DND-41 (cell line): ENCODE data around the gene COA1.

Experiments used
- ATAC-seq: fragments of 200-7000 bp; cut with Tn5 transposase; 3 replicates; pipeline ENCODE4 v1.9.1; 2021; ENCODE audit warnings: low read depth; ENCODE audit not compliant: insufficient read depth
- DNase-seq: peaks from one replicate; pipeline ENCODE4 v3.0.0-alpha.2; 2020
- H2AFZ ChIP-seq: 2 replicates; pipeline ENCODE4 v1.6.0; 2012; ENCODE audit warnings: low read depth, low read length
- H3K27ac ChIP-seq: 2 replicates; pipeline ENCODE4 v1.5.1; 2012; ENCODE audit warnings: low read length, inconsistent platforms
- H3K27me3 ChIP-seq: fragments of 200-600 bp; sonication (generic); 2 replicates; pipeline ENCODE4 v1.6.0; 2012; ENCODE audit warnings: low read length, mild to moderate bottlenecking, inconsistent platforms; ENCODE audit not compliant: insufficient read depth, poor library complexity
- H3K36me3 ChIP-seq: 2 replicates; pipeline ENCODE4 v1.5.1; 2012; ENCODE audit warnings: low read length, inconsistent platforms; ENCODE audit not compliant: insufficient read depth
- H3K4me1 ChIP-seq: 2 replicates; pipeline ENCODE4 v1.5.1; 2012; ENCODE audit warnings: mild to moderate bottlenecking, low read length; ENCODE audit not compliant: insufficient read depth
- H3K4me2 ChIP-seq: 2 replicates; pipeline ENCODE4 v1.6.0; 2012; ENCODE audit warnings: mild to moderate bottlenecking, moderate library complexity, low read length, inconsistent platforms; ENCODE audit not compliant: insufficient read depth
- H3K4me3 ChIP-seq, 2 experiments: fragments of 200-600 bp in 1 of 2; shearing (Covaris generic) in 1 of 2; 2 replicates each; pipeline ENCODE4 v1.5.1; 2012 to 2016; ENCODE audit warnings: inconsistent platforms in 2 of 2, low read length in 2 of 2, mild to moderate bottlenecking in 2 of 2, low read depth in 1 of 2, moderate library complexity in 1 of 2
- H3K79me2 ChIP-seq: 2 replicates; pipeline ENCODE4 v1.6.0; 2012; ENCODE audit warnings: low read length, inconsistent platforms; ENCODE audit not compliant: insufficient read depth
- H3K9ac ChIP-seq: 2 replicates; pipeline ENCODE4 v1.6.0; 2012; ENCODE audit warnings: low read depth, mild to moderate bottlenecking, inconsistent platforms, low read length, moderate library complexity
- H3K9me3 ChIP-seq: 2 replicates; pipeline ENCODE4 v1.5.1; 2012; ENCODE audit warnings: low read length, moderate library complexity, mild to moderate bottlenecking, inconsistent platforms; ENCODE audit not compliant: insufficient read depth, severe bottlenecking
- H4K20me1 ChIP-seq: 2 replicates; pipeline ENCODE4 v1.6.0; 2012; ENCODE audit warnings: low read length; ENCODE audit not compliant: insufficient read depth
- EZH2 ChIP-seq: IDR thresholded peaks from 3 replicates; pipeline ENCODE4 v1.6.1; 2012; ENCODE audit warnings: borderline replicate concordance, low read depth, mild to moderate bottlenecking, moderate library complexity, low read length, inconsistent platforms; ENCODE audit not compliant: severe bottlenecking
- TF ChIP-seq, protein P1 (sequence below): IDR thresholded peaks from 2 replicates; pipeline ENCODE4 v1.5.1; 2012; ENCODE audit warnings: borderline replicate concordance, low read length, moderate library complexity, mild to moderate bottlenecking; ENCODE audit not compliant: poor library complexity, severe bottlenecking; ENCODE audit errors: extremely low read depth

Gene COA1

GRCh38 chr7:43621729-43622448 is 107.4 kb downstream of the COA1 start:
- Histone ChIP-seq H3K4me3 (no peak overlapping the region), H2AFZ (no peak overlapping the region), H3K4me1 (no peaks in the 10 kb centered on the region), H3K9me3 (no peaks in the 10 kb centered on the region), H3K79me2 (peaks cover 96% of the 10 kb centered on the region), H3K27me3 (no peaks in the 10 kb centered on the region), H3K4me2 (no peak overlapping the region), H4K20me1 (peaks cover 61% of the 10 kb centered on the region), H3K36me3 (peaks cover 98% of the 10 kb centered on the region), H3K27ac (no peak overlapping the region), H3K9ac (no peak overlapping the region)
- TF ChIP-seq EZH2 = no peak
- TF ChIP-seq, protein P1, sequence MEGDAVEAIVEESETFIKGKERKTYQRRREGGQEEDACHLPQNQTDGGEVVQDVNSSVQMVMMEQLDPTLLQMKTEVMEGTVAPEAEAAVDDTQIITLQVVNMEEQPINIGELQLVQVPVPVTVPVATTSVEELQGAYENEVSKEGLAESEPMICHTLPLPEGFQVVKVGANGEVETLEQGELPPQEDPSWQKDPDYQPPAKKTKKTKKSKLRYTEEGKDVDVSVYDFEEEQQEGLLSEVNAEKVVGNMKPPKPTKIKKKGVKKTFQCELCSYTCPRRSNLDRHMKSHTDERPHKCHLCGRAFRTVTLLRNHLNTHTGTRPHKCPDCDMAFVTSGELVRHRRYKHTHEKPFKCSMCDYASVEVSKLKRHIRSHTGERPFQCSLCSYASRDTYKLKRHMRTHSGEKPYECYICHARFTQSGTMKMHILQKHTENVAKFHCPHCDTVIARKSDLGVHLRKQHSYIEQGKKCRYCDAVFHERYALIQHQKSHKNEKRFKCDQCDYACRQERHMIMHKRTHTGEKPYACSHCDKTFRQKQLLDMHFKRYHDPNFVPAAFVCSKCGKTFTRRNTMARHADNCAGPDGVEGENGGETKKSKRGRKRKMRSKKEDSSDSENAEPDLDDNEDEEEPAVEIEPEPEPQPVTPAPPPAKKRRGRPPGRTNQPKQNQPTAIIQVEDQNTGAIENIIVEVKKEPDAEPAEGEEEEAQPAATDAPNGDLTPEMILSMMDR = no peak
- DNase-seq (no peak), ATAC-seq (no peak)

DNA sequence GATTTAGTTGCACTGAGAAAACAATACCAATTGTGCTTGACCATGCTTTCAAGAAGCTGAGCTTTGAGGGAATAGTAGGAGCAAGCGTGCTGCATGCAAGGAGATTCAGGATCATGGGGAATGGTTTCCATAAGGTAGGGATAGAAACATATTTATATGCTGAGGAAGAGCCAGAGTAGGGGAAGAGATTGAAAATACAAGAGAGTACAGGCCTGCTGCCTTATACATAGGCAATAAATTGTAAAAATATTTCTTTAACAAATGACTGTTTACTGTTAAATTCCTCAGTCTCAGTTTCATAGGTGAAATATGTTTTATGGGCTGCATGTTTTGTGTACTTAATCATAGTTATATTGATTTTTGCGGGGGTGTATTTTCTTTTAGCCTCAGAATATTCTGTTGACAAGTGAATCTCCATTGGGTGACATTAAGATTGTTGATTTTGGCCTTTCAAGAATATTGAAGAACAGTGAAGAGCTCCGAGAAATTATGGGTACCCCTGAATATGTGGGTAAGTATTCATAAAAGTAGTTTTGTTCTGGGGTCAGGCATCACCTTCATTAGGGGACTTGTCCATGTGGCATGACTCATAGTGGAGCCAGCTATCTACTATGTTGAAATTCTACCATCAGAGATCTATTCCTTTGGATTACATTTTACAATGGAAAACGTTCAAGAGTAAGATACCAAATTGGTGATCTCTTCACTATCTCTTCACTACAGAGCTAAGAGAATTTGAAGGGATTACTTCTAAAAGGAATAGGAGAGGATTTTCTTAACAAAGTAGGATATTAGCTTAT is 109.9 kb downstream of the COA1 start:
- no peak for TF ChIP-seq EZH2
- TF ChIP-seq, protein P1 = no peak
- H3K27ac ChIP-seq = no peak overlapping the region
- no peaks in the 10 kb centered on the region for H3K27me3 ChIP-seq
- peaks cover 95% of the 10 kb centered on the region for H3K79me2 ChIP-seq
- H3K9me3 ChIP-seq = no peaks in the 10 kb centered on the region
- no peak for DNase-seq
- no peak overlapping the region for H2AFZ ChIP-seq
- no peaks in the 10 kb centered on the region for H3K4me1 ChIP-seq
- peaks cover 71% of the 10 kb centered on the region for H4K20me1 ChIP-seq
- no peak for ATAC-seq
- H3K4me2 ChIP-seq = no peak overlapping the region
- H3K4me3 ChIP-seq = no peak overlapping the region
- no peak overlapping the region for H3K9ac ChIP-seq
- peaks cover 96% of the 10 kb centered on the region for H3K36me3 ChIP-seq

- Histone ChIP-seq H3K4me3 (no peak overlapping the region), H3K4me2 (no peak overlapping the region), H3K4me1 (no peaks in the 10 kb centered on the region), H3K9me3 (no peaks in the 10 kb centered on the region), H3K79me2 (peaks cover 95% of the 10 kb centered on the region), H2AFZ (no peak overlapping the region), H3K27ac (no peak overlapping the region), H4K20me1 (peaks cover 77% of the 10 kb centered on the region), H3K27me3 (no peaks in the 10 kb centered on the region), H3K36me3 (peaks cover 95% of the 10 kb centered on the region), H3K9ac (no peak overlapping the region)
- ATAC-seq = no peak
- no peak for DNase-seq
- TF ChIP-seq, protein P1 = no peak
- TF ChIP-seq EZH2 = no peak
Measured at GRCh38 chr7:43618073-43618472, 111.2 kb downstream of the COA1 start.
